ENCODE results near the gene EHBP1.
A peak's percentile ranks its signal among the peaks of the same experiment; 100 is the strongest.

EHBP1 gene

GRCh38 chr2:62731275-62731674 is 25.8 kb downstream of the EHBP1 start:
- H3K4me1 ChIP-seq (ENCODE audit: control insufficient read depth, insufficient read depth, low read length) = peaks cover 3% of the 10 kb centered on the region; the same call in 1 of the 2 replicates
- ChIA-PET CTCF (no interaction called here), POLR2A (no interaction called here)
- TF ChIP-seq SETDB1 (IDR thresholded peaks at IDR 0.05; ENCODE audit: insufficient read length, low read length) (peak; percentile 75), ZNF311 (tag by site-specific recombination; IDR thresholded peaks at IDR 0.05; ENCODE audit: borderline replicate concordance) (no peak), ZNF394 (tag by site-specific recombination; IDR thresholded peaks at IDR 0.05; ENCODE audit: borderline replicate concordance) (no peak)
- no peak overlapping the region for H3K4me3 ChIP-seq (ENCODE audit: low read depth, low read length)
- H3K36me3 ChIP-seq (ENCODE audit: control insufficient read depth in 2 of 2, insufficient read depth in 1 of 2, low read length in 2 of 2) = no peaks in the 10 kb centered on the region; a peak in 1 of 3 replicates
- no peak overlapping the region for H3K27ac ChIP-seq (ENCODE audit: extremely low read depth, low read depth, low read length)
- H3K9me3 ChIP-seq (ENCODE audit: control insufficient read depth, insufficient read depth, low read depth, low read length) = no peaks in the 10 kb centered on the region; the same call in 1 of the 2 replicates

- POLR2A ChIA-PET = no interaction called here
Measured at GRCh38 chr2:62732262-62732777, 26.8 kb downstream of the EHBP1 start.

GRCh38 chr2:62733546-62733945 is 28.0 kb downstream of the EHBP1 start:
- ChIA-PET POLR2A (no interaction called here), CTCF (no interaction called here)
- peak; percentile 78 for TF ChIP-seq GLIS1 (tag by site-specific recombination; IDR thresholded peaks at IDR 0.05)
- no peak for TF ChIP-seq ZNF76 (tag by site-specific recombination; IDR thresholded peaks at IDR 0.05; ENCODE audit: borderline replicate concordance, low read depth)
- no peak for TF ChIP-seq ZNF792 (tag by site-specific recombination; IDR thresholded peaks at IDR 0.05)

More at GRCh38 chr2:62732262-62732777, 26.8 kb downstream of the EHBP1 start:
- Histone ChIP-seq H3K4me3 (ENCODE audit: low read depth, low read length) (no peak overlapping the region), H3K27ac (ENCODE audit: extremely low read depth, low read depth, low read length) (no peak overlapping the region), H3K36me3 (ENCODE audit: control insufficient read depth in 2 of 2, insufficient read depth in 1 of 2, low read length in 2 of 2) (no peaks in the 10 kb centered on the region), H3K9me3 (ENCODE audit: control insufficient read depth, insufficient read depth, low read depth, low read length) (no peaks in the 10 kb centered on the region; the same call in 1 of the 2 replicates), H3K4me1 (ENCODE audit: control insufficient read depth, insufficient read depth, low read length) (peaks cover 3% of the 10 kb centered on the region; the same call in 1 of the 2 replicates)
- CTCF ChIA-PET = no interaction called here
- TF ChIP-seq ZNF624 (tag by site-specific recombination; IDR thresholded peaks at IDR 0.05) = no peak
- peak; percentile 58; the same call in 1 of the 2 replicates for TF ChIP-seq ZNF26 (tag by site-specific recombination; IDR thresholded peaks at IDR 0.05)

GRCh38 chr2:62736899-62737559 is 31.5 kb downstream of the EHBP1 start:
- no peaks in the 10 kb centered on the region for H3K36me3 ChIP-seq (ENCODE audit: control insufficient read depth in 2 of 2, insufficient read depth in 1 of 2, low read length in 2 of 2)
- no peak for TF ChIP-seq BCL6B (tag by site-specific recombination; IDR thresholded peaks at IDR 0.05)
- TF ChIP-seq ZNF341 (tag by site-specific recombination; IDR thresholded peaks at IDR 0.05; ENCODE audit: low read depth) = no peak
- TF ChIP-seq ZNF140 (tag by site-specific recombination; IDR thresholded peaks at IDR 0.05) = no peak
- no peak for TF ChIP-seq ZNF514 (tag by site-specific recombination; IDR thresholded peaks at IDR 0.05)
- no peak for TF ChIP-seq ZFHX2 (tag by site-specific recombination; conservative IDR thresholded peaks at IDR 0.05)
- TF ChIP-seq ZNF202 (tag by site-specific recombination; IDR thresholded peaks at IDR 0.05; ENCODE audit: borderline replicate concordance) = no peak
- no peak for TF ChIP-seq ZBTB8A (tag by site-specific recombination; IDR thresholded peaks at IDR 0.05)
- TF ChIP-seq TRIM28 (IDR thresholded peaks at IDR 0.05; ENCODE audit: borderline replicate concordance, low read length) = no peak
- TF ChIP-seq ZNF571 (tag by site-specific recombination; IDR thresholded peaks at IDR 0.05) = no peak
- no peak for TF ChIP-seq ZNF248 (tag by site-specific recombination; IDR thresholded peaks at IDR 0.05)
- no peak for TF ChIP-seq ZNF830 (tag by site-specific recombination; IDR thresholded peaks at IDR 0.05; ENCODE audit: low read depth)
- POLR2A ChIA-PET = no interaction called here
- H3K4me3 ChIP-seq (ENCODE audit: low read depth, low read length) = no peak overlapping the region
- H3K9me3 ChIP-seq (ENCODE audit: control insufficient read depth, insufficient read depth, low read depth, low read length) = no peaks in the 10 kb centered on the region
- CTCF ChIA-PET = no interaction called here
- peaks cover 10% of the 10 kb centered on the region for H3K4me1 ChIP-seq (ENCODE audit: control insufficient read depth, insufficient read depth, low read length)
- no peak overlapping the region for H3K27ac ChIP-seq (ENCODE audit: extremely low read depth, low read depth, low read length)

More at GRCh38 chr2:62733546-62733945, 28.0 kb downstream of the EHBP1 start:
- Histone ChIP-seq H3K4me1 (ENCODE audit: control insufficient read depth, insufficient read depth, low read length) (peaks cover 3% of the 10 kb centered on the region; the same call in 1 of the 2 replicates), H3K27ac (ENCODE audit: extremely low read depth, low read depth, low read length) (no peak overlapping the region), H3K9me3 (ENCODE audit: control insufficient read depth, insufficient read depth, low read depth, low read length) (no peaks in the 10 kb centered on the region; the same call in 1 of the 2 replicates), H3K36me3 (ENCODE audit: control insufficient read depth in 2 of 2, insufficient read depth in 1 of 2, low read length in 2 of 2) (no peaks in the 10 kb centered on the region), H3K4me3 (ENCODE audit: low read depth, low read length) (no peak overlapping the region)
